ENCODE measurements around the gene CSRP1.

The CSRP1 gene

DNA sequence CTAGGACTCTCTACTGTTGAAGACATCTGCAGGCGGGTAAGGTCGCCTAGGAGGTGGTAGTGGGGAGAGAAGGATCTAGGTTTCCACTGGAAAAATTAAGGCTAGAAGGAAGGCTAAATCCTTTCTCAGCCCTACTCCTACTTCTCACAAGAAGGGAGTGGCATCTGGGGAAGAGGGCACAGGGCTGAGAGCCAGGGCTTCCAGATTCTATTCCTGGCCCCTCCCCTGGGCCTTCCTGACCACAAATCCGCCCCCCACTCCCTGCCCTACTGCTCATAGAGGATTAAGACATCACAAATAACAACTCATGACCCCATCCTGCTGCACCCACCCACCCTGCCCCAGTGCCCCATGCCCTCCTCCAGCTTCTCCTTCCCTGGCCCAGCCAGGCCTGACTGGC lies 40.4 kb downstream of the CSRP1 start:
- Histone ChIP-seq H3K27ac (ENCODE audit: insufficient read depth, low read depth, low read length, poor library complexity, severe bottlenecking) (no peak overlapping the region), H3K27me3 (ENCODE audit: control insufficient read depth, insufficient read depth, low read length, poor library complexity, severe bottlenecking) (peaks cover 41% of the 10 kb centered on the region), H3K4me3 (ENCODE audit: insufficient read depth, low read depth, low read length) (no peak overlapping the region), H3K9me3 (ENCODE audit: control insufficient read depth, low read length) (no peaks in the 10 kb centered on the region), H3K4me1 (ENCODE audit: control insufficient read depth, insufficient read depth, low read length) (peaks cover 3% of the 10 kb centered on the region), H3K36me3 (ENCODE audit: control insufficient read depth, insufficient read depth, low read length) (no peaks in the 10 kb centered on the region)
- WGBS, 2 experiments: 87 to 92% methylated on average over 3 of the region's 3 CpGs

- Histone ChIP-seq H3K27ac (ENCODE audit: insufficient read depth, low read depth, low read length, poor library complexity, severe bottlenecking) (no peak overlapping the region), H3K36me3 (ENCODE audit: control insufficient read depth, insufficient read depth, low read length) (no peaks in the 10 kb centered on the region), H3K4me1 (ENCODE audit: control insufficient read depth, insufficient read depth, low read length) (peaks cover 3% of the 10 kb centered on the region), H3K9me3 (ENCODE audit: control insufficient read depth, low read length) (no peaks in the 10 kb centered on the region), H3K27me3 (ENCODE audit: control insufficient read depth, insufficient read depth, low read length, poor library complexity, severe bottlenecking) (peaks cover 34% of the 10 kb centered on the region), H3K4me3 (ENCODE audit: insufficient read depth, low read depth, low read length) (no peak overlapping the region)
- WGBS, 2 experiments: 93% methylated on average over 9 of the region's 9 CpGs
Measured at GRCh38 chr1:201465698-201466290, 41.1 kb downstream of the CSRP1 start.

- 83 to 86% methylated on average over 6 of the region's 7 CpGs for WGBS, 2 experiments
- Histone ChIP-seq H3K27ac (ENCODE audit: insufficient read depth, low read depth, low read length, poor library complexity, severe bottlenecking) (no peak overlapping the region), H3K9me3 (ENCODE audit: control insufficient read depth, low read length) (no peaks in the 10 kb centered on the region)
Measured at GRCh38 chr1:201463071-201463552, 43.8 kb downstream of the CSRP1 start.

GRCh38 chr1:201461645-201462441 lies 45.1 kb downstream of the CSRP1 start:
- WGBS, 2 experiments: 85 to 88% methylated on average over 13 of the region's 13 CpGs
- Histone ChIP-seq H3K9me3 (ENCODE audit: control insufficient read depth, low read length) (no peaks in the 10 kb centered on the region), H3K27me3 (ENCODE audit: control insufficient read depth, insufficient read depth, low read length, poor library complexity, severe bottlenecking) (no peaks in the 10 kb centered on the region), H3K4me1 (ENCODE audit: control insufficient read depth, insufficient read depth, low read length) (peaks cover 5% of the 10 kb centered on the region), H3K27ac (ENCODE audit: insufficient read depth, low read depth, low read length, poor library complexity, severe bottlenecking) (no peak overlapping the region), H3K4me3 (ENCODE audit: insufficient read depth, low read depth, low read length) (no peak overlapping the region), H3K36me3 (ENCODE audit: control insufficient read depth, insufficient read depth, low read length) (no peaks in the 10 kb centered on the region)

More at GRCh38 chr1:201463071-201463552, 43.8 kb downstream of the CSRP1 start:
- Histone ChIP-seq H3K4me1 (ENCODE audit: control insufficient read depth, insufficient read depth, low read length) (peaks cover under 1% of the 10 kb centered on the region), H3K27me3 (ENCODE audit: control insufficient read depth, insufficient read depth, low read length, poor library complexity, severe bottlenecking) (peaks cover 8% of the 10 kb centered on the region), H3K4me3 (ENCODE audit: insufficient read depth, low read depth, low read length) (no peak overlapping the region), H3K36me3 (ENCODE audit: control insufficient read depth, insufficient read depth, low read length) (no peaks in the 10 kb centered on the region)

DNA sequence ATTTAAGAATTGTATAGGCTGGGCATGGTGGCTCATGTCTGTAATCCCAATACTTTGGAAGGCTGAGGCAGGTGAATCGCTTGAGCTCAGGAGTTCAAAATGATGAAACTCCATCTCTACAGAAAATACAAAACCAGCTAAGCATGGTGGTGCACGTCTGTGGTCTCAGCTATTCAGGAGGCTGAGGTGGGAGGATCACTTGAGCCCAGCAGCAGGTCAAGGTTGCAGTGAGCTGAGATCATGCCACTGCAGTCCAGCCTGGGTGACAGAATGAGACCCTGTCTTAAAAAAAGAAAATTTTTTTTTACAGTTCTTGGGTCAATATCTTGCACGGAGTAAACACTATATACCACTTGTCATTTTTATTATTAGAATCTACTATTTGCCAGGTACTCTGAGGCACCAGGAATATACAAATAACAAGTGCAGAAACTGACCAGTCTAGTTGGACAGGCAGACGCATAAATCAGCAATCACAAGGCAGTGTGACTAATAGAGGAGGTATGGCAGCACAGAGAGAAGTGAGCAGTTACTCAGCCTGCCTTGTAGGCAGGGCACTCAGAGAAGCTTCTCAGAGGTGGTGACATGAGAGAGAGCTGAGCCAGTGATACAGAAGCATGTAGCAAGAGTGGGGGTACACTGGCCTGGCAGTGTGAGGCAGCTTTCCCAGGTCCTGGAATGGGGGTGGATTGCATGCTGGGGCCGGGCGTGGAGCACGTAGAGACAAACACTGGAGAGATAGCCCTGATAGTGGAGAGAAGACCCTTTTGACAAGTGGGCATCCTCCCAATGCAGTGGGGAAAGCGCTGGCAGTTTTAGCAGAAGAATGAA lies 45.9 kb downstream of the CSRP1 start:
- H3K36me3 ChIP-seq (ENCODE audit: control insufficient read depth, insufficient read depth, low read length): no peaks in the 10 kb centered on the region
- H3K4me1 ChIP-seq (ENCODE audit: control insufficient read depth, insufficient read depth, low read length): peaks cover 13% of the 10 kb centered on the region
- no peaks in the 10 kb centered on the region for H3K9me3 ChIP-seq (ENCODE audit: control insufficient read depth, low read length)
- H3K4me3 ChIP-seq (ENCODE audit: insufficient read depth, low read depth, low read length): no peak overlapping the region
- no peaks in the 10 kb centered on the region for H3K27me3 ChIP-seq (ENCODE audit: control insufficient read depth, insufficient read depth, low read length, poor library complexity, severe bottlenecking)
- no peak overlapping the region for H3K27ac ChIP-seq (ENCODE audit: insufficient read depth, low read depth, low read length, poor library complexity, severe bottlenecking)
- WGBS, 2 experiments: 92 to 94% methylated on average over 8 of the region's 8 CpGs

DNA sequence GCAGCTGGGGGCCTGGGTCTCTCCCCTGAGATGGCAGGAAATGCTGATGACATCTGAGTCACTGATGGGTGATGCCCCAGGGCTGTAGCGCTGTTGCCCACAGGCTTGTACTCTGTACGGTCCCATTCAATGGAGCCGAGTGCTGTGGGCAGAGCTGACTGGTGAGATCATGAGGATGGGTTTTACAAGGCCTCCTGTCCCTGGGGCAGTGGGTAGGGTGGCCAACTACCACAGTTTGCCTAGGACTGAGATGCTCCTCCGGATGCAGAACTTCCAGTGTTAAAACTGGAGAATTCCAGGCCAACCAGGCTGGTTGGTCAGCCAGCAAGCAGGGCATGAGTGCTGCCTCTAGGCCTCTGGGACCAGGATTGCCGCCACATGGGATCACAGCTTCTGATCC lies 47.1 kb downstream of the CSRP1 start:
- H3K4me1 ChIP-seq (ENCODE audit: control insufficient read depth, insufficient read depth, low read length): peaks cover 13% of the 10 kb centered on the region
- 94 to 96% methylated on average over 5 of the region's 5 CpGs for WGBS, 2 experiments
- H3K27me3 ChIP-seq (ENCODE audit: control insufficient read depth, insufficient read depth, low read length, poor library complexity, severe bottlenecking): no peaks in the 10 kb centered on the region
- no peak overlapping the region for H3K27ac ChIP-seq (ENCODE audit: insufficient read depth, low read depth, low read length, poor library complexity, severe bottlenecking)
- H3K4me3 ChIP-seq (ENCODE audit: insufficient read depth, low read depth, low read length): no peak overlapping the region
- H3K9me3 ChIP-seq (ENCODE audit: control insufficient read depth, low read length): no peaks in the 10 kb centered on the region
- H3K36me3 ChIP-seq (ENCODE audit: control insufficient read depth, insufficient read depth, low read length): no peaks in the 10 kb centered on the region

GRCh38 chr1:201459052-201459451 lies 47.9 kb downstream of the CSRP1 start:
- peaks cover 13% of the 10 kb centered on the region for H3K4me1 ChIP-seq (ENCODE audit: control insufficient read depth, insufficient read depth, low read length)
- H3K27me3 ChIP-seq (ENCODE audit: control insufficient read depth, insufficient read depth, low read length, poor library complexity, severe bottlenecking): no peaks in the 10 kb centered on the region
- H3K27ac ChIP-seq (ENCODE audit: insufficient read depth, low read depth, low read length, poor library complexity, severe bottlenecking): no peak overlapping the region
- no peaks in the 10 kb centered on the region for H3K9me3 ChIP-seq (ENCODE audit: control insufficient read depth, low read length)
- 87 to 95% methylated on average over 3 of the region's 3 CpGs for WGBS, 2 experiments
- H3K36me3 ChIP-seq (ENCODE audit: control insufficient read depth, insufficient read depth, low read length): no peaks in the 10 kb centered on the region
- H3K4me3 ChIP-seq (ENCODE audit: insufficient read depth, low read depth, low read length): no peak overlapping the region

DNA sequence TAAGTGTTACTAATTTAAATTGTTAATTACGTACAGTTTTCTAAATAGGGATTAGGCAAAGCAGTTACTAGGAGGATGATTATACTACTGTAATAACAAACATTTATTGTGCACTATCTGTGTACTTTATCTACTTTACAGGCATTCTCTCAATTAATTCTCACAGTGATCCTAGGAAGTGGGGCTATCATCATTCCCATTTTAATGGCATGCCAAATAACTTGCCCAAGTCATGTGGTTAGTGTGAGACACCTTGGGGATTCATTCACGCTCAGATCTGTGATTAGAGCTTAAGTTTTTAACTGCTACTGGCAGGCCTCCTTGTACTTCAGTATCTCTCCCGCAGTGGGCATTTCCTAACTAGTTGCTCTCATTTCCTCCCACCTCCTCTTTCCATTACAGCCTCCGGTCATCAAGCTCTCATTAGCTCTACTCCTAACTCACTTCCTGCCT lies 49.4 kb downstream of the CSRP1 start:
- peaks cover 13% of the 10 kb centered on the region for H3K4me1 ChIP-seq (ENCODE audit: control insufficient read depth, insufficient read depth, low read length)
- no peak overlapping the region for H3K27ac ChIP-seq (ENCODE audit: insufficient read depth, low read depth, low read length, poor library complexity, severe bottlenecking)
- WGBS, 2 experiments: 86 to 87% methylated on average over 4 of the region's 4 CpGs
- H3K9me3 ChIP-seq (ENCODE audit: control insufficient read depth, low read length): no peaks in the 10 kb centered on the region
- H3K4me3 ChIP-seq (ENCODE audit: insufficient read depth, low read depth, low read length): no peak overlapping the region
- no peaks in the 10 kb centered on the region for H3K36me3 ChIP-seq (ENCODE audit: control insufficient read depth, insufficient read depth, low read length)
- no peaks in the 10 kb centered on the region for H3K27me3 ChIP-seq (ENCODE audit: control insufficient read depth, insufficient read depth, low read length, poor library complexity, severe bottlenecking)

GRCh38 chr1:201456499-201457309 lies 50.2 kb downstream of the CSRP1 start:
- H3K4me1 ChIP-seq (ENCODE audit: control insufficient read depth, insufficient read depth, low read length): peaks cover 13% of the 10 kb centered on the region

More at GRCh38 chr1:201456499-201457309, 50.2 kb downstream of the CSRP1 start:
- H3K9me3 ChIP-seq (ENCODE audit: control insufficient read depth, low read length): no peaks in the 10 kb centered on the region
- WGBS, 2 experiments: 68% methylated on average over 10 to 11 of the region's 11 CpGs
- no peaks in the 10 kb centered on the region for H3K27me3 ChIP-seq (ENCODE audit: control insufficient read depth, insufficient read depth, low read length, poor library complexity, severe bottlenecking)
- peak overlapping the region; percentile 20 for H3K27ac ChIP-seq (ENCODE audit: insufficient read depth, low read depth, low read length, poor library complexity, severe bottlenecking)
- no peaks in the 10 kb centered on the region for H3K36me3 ChIP-seq (ENCODE audit: control insufficient read depth, insufficient read depth, low read length)
- no peak overlapping the region for H3K4me3 ChIP-seq (ENCODE audit: insufficient read depth, low read depth, low read length)

Measured in ectodermal cell (in vitro differentiated cells).